Measurements from ENCODE around the gene CDH23. TPM values are rescaled to one million over a fixed set of nuclear protein-coding genes. Genes with fewer than 3 reads are reported as not detected.

CDH23 gene
- total and polyA plus RNA-seq, 2 experiments from 2014 or later, result 0.08 TPM; not detected in 1

- 61 to 72% methylated on average over 6 of the region's 6 CpGs for WGBS, 2 experiments (ENCODE audit: low coverage in 1 of 2, low lambda C conversion rate in 2 of 2, missing lambda C conversion rate in 2 of 2)
- H3K4me3 ChIP-seq, result no peak overlapping the region
- H3K9me2 ChIP-seq (ENCODE audit: insufficient read depth), result no peaks in the 10 kb centered on the region
- TF ChIP-seq EZH2 (IDR thresholded peaks at IDR 0.05; ENCODE audit: insufficient read depth, poor library complexity, severe bottlenecking) (no peak), EZH2phosphoT487 (IDR thresholded peaks at IDR 0.05; ENCODE audit: insufficient read depth, low read depth) (no peak)
- no peak overlapping the region for H3K9ac ChIP-seq
- no peak for DNase-seq
- H2AFZ ChIP-seq, result no peak overlapping the region
- H3K36me3 ChIP-seq (ENCODE audit: low read depth), result no peaks in the 10 kb centered on the region
- H3K27me3 ChIP-seq (replicated peaks; ENCODE audit: insufficient read depth), result peaks cover 28% of the 10 kb centered on the region; the same call in 1 of the 2 replicates
- H3K4me2 ChIP-seq (ENCODE audit: unreplicated experiment), result no peak overlapping the region
- in situ Hi-C loops (cut with MboI), result no loop called here
- no peaks in the 10 kb centered on the region for H3F3A ChIP-seq (ENCODE audit: insufficient read depth)
- no peaks in the 10 kb centered on the region for H4K20me1 ChIP-seq (ENCODE audit: insufficient read depth)
- H3K79me2 ChIP-seq (ENCODE audit: insufficient read depth), result no peaks in the 10 kb centered on the region
- H3K4me1 ChIP-seq (ENCODE audit: insufficient read depth), result no peaks in the 10 kb centered on the region
- H3K9me3 ChIP-seq (ENCODE audit: low read depth), result no peaks in the 10 kb centered on the region
- no peak overlapping the region for H3K27ac ChIP-seq
Measured at GRCh38 chr10:71643904-71644303, 247.2 kb downstream of the CDH23 start.

- H2AFZ ChIP-seq, result no peak overlapping the region
- TF ChIP-seq EZH2phosphoT487 (IDR thresholded peaks at IDR 0.05; ENCODE audit: insufficient read depth, low read depth) (no peak), EZH2 (IDR thresholded peaks at IDR 0.05; ENCODE audit: insufficient read depth, poor library complexity, severe bottlenecking) (no peak)
- no peak overlapping the region for H3K27ac ChIP-seq
- H3K4me2 ChIP-seq (ENCODE audit: unreplicated experiment), result no peak overlapping the region
- 39 to 44% methylated on average over 6 of the region's 6 CpGs for WGBS, 2 experiments (ENCODE audit: low coverage in 1 of 2, low lambda C conversion rate in 2 of 2, missing lambda C conversion rate in 2 of 2)
- H3K36me3 ChIP-seq (ENCODE audit: low read depth), result no peaks in the 10 kb centered on the region
- H3K9ac ChIP-seq, result no peak overlapping the region
- H3K9me3 ChIP-seq (ENCODE audit: low read depth), result no peaks in the 10 kb centered on the region
- in situ Hi-C loops (cut with MboI), result no loop called here
- no peak overlapping the region for H3K4me3 ChIP-seq
- no peaks in the 10 kb centered on the region for H3K9me2 ChIP-seq (ENCODE audit: insufficient read depth)
- no peaks in the 10 kb centered on the region for H3K79me2 ChIP-seq (ENCODE audit: insufficient read depth)
- no peaks in the 10 kb centered on the region for H4K20me1 ChIP-seq (ENCODE audit: insufficient read depth)
- no peak for DNase-seq
- H3F3A ChIP-seq (ENCODE audit: insufficient read depth), result no peaks in the 10 kb centered on the region
- no peaks in the 10 kb centered on the region for H3K4me1 ChIP-seq (ENCODE audit: insufficient read depth)
- peaks cover 28% of the 10 kb centered on the region; the same call in 1 of the 2 replicates for H3K27me3 ChIP-seq (replicated peaks; ENCODE audit: insufficient read depth)
Measured at GRCh38 chr10:71644307-71645180, 247.8 kb downstream of the CDH23 start.

GRCh38 chr10:71645185-71645584 is 248.5 kb downstream of the CDH23 start:
- H3K9me2 ChIP-seq (ENCODE audit: insufficient read depth), result no peaks in the 10 kb centered on the region
- no peaks in the 10 kb centered on the region for H3K9me3 ChIP-seq (ENCODE audit: low read depth)
- in situ Hi-C loops (cut with MboI), result no loop called here
- no peaks in the 10 kb centered on the region for H4K20me1 ChIP-seq (ENCODE audit: insufficient read depth)
- no peak overlapping the region for H3K4me2 ChIP-seq (ENCODE audit: unreplicated experiment)
- no peaks in the 10 kb centered on the region for H3K79me2 ChIP-seq (ENCODE audit: insufficient read depth)
- no peaks in the 10 kb centered on the region for H3K4me1 ChIP-seq (ENCODE audit: insufficient read depth)
- H3K36me3 ChIP-seq (ENCODE audit: low read depth), result no peaks in the 10 kb centered on the region
- DNase-seq, result no peak
- no peaks in the 10 kb centered on the region for H3F3A ChIP-seq (ENCODE audit: insufficient read depth)
- TF ChIP-seq EZH2 (IDR thresholded peaks at IDR 0.05; ENCODE audit: insufficient read depth, poor library complexity, severe bottlenecking) (no peak), EZH2phosphoT487 (IDR thresholded peaks at IDR 0.05; ENCODE audit: insufficient read depth, low read depth) (no peak)
- H3K27ac ChIP-seq, result no peak overlapping the region
- H2AFZ ChIP-seq, result no peak overlapping the region
- no peak overlapping the region for H3K9ac ChIP-seq
- H3K27me3 ChIP-seq (replicated peaks; ENCODE audit: insufficient read depth), result peaks cover 28% of the 10 kb centered on the region; the same call in 1 of the 2 replicates
- H3K4me3 ChIP-seq, result no peak overlapping the region
- 48 to 50% methylated on average over 6 of the region's 6 CpGs for WGBS, 2 experiments (ENCODE audit: low coverage in 1 of 2, low lambda C conversion rate in 2 of 2, missing lambda C conversion rate in 2 of 2)

- Histone ChIP-seq H2AFZ (no peak overlapping the region), H3K4me3 (no peak overlapping the region), H3K9ac (no peak overlapping the region), H3K36me3 (ENCODE audit: low read depth) (no peaks in the 10 kb centered on the region), H3K4me1 (ENCODE audit: insufficient read depth) (no peaks in the 10 kb centered on the region), H3K9me2 (ENCODE audit: insufficient read depth) (no peaks in the 10 kb centered on the region), H3K4me2 (ENCODE audit: unreplicated experiment) (no peak overlapping the region), H3K27ac (no peak overlapping the region), H3K79me2 (ENCODE audit: insufficient read depth) (no peaks in the 10 kb centered on the region), H3F3A (ENCODE audit: insufficient read depth) (no peaks in the 10 kb centered on the region), H4K20me1 (ENCODE audit: insufficient read depth) (no peaks in the 10 kb centered on the region), H3K9me3 (ENCODE audit: low read depth) (no peaks in the 10 kb centered on the region), H3K27me3 (replicated peaks; ENCODE audit: insufficient read depth) (peaks cover 28% of the 10 kb centered on the region; the same call in 1 of the 2 replicates)
- in situ Hi-C loops (cut with MboI), result no loop called here
- 71 to 74% methylated on average over 6 of the region's 6 CpGs for WGBS, 2 experiments (ENCODE audit: low coverage in 1 of 2, low lambda C conversion rate in 2 of 2, missing lambda C conversion rate in 2 of 2)
- DNase-seq, result no peak
- TF ChIP-seq EZH2 (IDR thresholded peaks at IDR 0.05; ENCODE audit: insufficient read depth, poor library complexity, severe bottlenecking) (no peak), EZH2phosphoT487 (IDR thresholded peaks at IDR 0.05; ENCODE audit: insufficient read depth, low read depth) (no peak)
Measured at GRCh38 chr10:71646037-71646436, 249.3 kb downstream of the CDH23 start.

Data from GM23248 (cell line).